Stimulated activated naive B cell treated with anti-CD40 and anti-IgM and Interleukin-4, amounts not matched to agents 10 μg/mL and 1 μg/mL and 100 μg/mL, for 72 hours (primary cell): ENCODE results near the gene MRPL36.
A peak's percentile ranks its signal among the peaks of the same experiment; 100 is the strongest.

Source experiments
- ATAC-seq, 2 donors: fragments of 150-1000 bp; cut with Tn5 transposase; replicated peaks; 2 replicates each; pipeline ENCODE4 v1.10.0; 2021; ENCODE audit warnings: moderate library complexity in 1 of 2
- DNase-seq: peaks from one replicate; pipeline ENCODE4 v3.0.0; 2021
- H3K27ac Mint-ChIP-seq: one replicate; pipeline ENCODE4 v1.8.0; 2022; ENCODE audit warnings: mild to moderate bottlenecking, mixed read lengths
- H3K27me3 Mint-ChIP-seq, 2 donors: one replicate each; pipeline ENCODE4 v1.8.0; 2022; ENCODE audit warnings: mixed read lengths in 2 of 2
- H3K36me3 Mint-ChIP-seq, 2 donors: one replicate each; pipeline ENCODE4 v1.8.0; 2022; ENCODE audit warnings: mixed read lengths in 2 of 2, mild to moderate bottlenecking in 1 of 2
- H3K4me1 Mint-ChIP-seq, 2 donors: one replicate each; pipeline ENCODE4 v1.8.0; 2022; ENCODE audit warnings: mixed read lengths in 2 of 2, mild to moderate bottlenecking in 1 of 2
- H3K4me3 Mint-ChIP-seq, 2 donors: one replicate each; pipeline ENCODE4 v1.8.0; 2022; ENCODE audit warnings: mild to moderate bottlenecking in 2 of 2, mixed read lengths in 2 of 2, moderate library complexity in 1 of 2
- H3K9me3 Mint-ChIP-seq, 2 donors: one replicate each; pipeline ENCODE4 v1.8.0; 2022; ENCODE audit warnings: mixed read lengths in 2 of 2, mild to moderate bottlenecking in 1 of 2

MRPL36 gene

DNA sequence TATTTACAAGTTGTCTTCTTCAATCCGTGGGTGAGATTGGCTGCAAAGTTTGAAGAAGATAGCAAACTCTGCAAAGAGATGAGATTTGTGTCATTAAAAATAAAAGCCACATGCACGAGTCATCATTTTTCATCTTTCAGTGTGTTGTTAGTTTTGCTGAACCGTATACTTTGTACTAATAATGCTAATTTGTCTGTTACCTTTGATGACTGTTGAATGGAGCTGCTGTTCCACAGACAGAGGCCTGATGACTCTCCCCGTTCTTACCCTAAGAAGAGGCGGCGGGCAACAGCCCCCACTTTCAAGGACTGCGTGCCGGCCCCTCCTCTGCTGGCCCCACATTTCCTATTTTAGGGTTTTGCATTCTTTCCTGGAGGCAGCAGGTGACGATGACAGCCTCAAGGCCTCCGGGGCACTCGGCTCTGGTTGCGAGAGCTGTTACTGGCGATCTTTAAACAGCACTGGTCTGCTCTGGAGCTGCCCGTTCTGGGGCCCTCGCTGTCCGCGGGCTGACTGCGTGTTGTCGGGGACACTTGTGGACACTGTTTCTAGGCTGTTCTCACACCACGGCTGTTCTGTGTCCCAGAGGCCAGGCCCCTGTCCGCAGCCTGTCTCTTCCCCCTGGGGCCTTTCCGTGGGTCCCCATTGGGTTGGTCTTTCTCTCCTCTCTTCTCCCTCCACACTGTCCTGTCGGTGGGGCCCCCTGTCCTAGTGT lies 36.7 kb upstream of the MRPL36 start:
- H3K27me3 Mint-ChIP-seq = peaks cover 29 to 30% of the 10 kb centered on the region in 2 donors
- ATAC-seq = no peak
- H3K4me3 Mint-ChIP-seq = no peak overlapping the region

DNA sequence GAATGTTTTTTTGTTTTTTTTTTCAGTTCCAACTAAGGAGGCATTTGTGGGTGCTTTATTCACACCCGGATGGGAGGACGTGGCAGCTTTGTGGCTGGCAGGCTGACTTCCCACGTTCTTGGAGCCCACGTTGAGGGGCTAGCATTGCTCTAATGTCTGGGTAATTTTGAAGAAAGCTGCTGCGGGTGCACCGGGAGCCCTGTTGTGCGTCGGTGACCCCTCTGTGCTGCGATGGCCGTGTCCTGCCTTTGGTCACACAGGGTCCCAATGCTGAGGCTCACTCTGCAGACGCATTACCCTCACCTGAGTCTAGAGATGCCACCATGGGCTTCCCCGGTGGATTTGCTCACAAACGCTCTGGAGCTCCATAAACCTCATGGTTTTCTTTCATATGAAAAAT lies 35.8 kb upstream of the MRPL36 start:
- peaks cover 25 to 27% of the 10 kb centered on the region in 2 donors for H3K27me3 Mint-ChIP-seq
- DNase-seq (no peak), ATAC-seq (no peak)
- H3K27ac Mint-ChIP-seq = no peak overlapping the region
- no peaks in the 10 kb centered on the region for H3K4me1 Mint-ChIP-seq
- peaks cover 5 to 6% of the 10 kb centered on the region in 2 donors for H3K36me3 Mint-ChIP-seq
- no peaks in the 10 kb centered on the region for H3K9me3 Mint-ChIP-seq
- no peak overlapping the region for H3K4me3 Mint-ChIP-seq

More for the DNA sequence above, 36.7 kb upstream of the MRPL36 start:
- no peaks in the 10 kb centered on the region for H3K9me3 Mint-ChIP-seq
- no peaks in the 10 kb centered on the region for H3K4me1 Mint-ChIP-seq
- no peak for DNase-seq
- H3K36me3 Mint-ChIP-seq = no peaks in the 10 kb centered on the region
- no peak overlapping the region for H3K27ac Mint-ChIP-seq

DNA sequence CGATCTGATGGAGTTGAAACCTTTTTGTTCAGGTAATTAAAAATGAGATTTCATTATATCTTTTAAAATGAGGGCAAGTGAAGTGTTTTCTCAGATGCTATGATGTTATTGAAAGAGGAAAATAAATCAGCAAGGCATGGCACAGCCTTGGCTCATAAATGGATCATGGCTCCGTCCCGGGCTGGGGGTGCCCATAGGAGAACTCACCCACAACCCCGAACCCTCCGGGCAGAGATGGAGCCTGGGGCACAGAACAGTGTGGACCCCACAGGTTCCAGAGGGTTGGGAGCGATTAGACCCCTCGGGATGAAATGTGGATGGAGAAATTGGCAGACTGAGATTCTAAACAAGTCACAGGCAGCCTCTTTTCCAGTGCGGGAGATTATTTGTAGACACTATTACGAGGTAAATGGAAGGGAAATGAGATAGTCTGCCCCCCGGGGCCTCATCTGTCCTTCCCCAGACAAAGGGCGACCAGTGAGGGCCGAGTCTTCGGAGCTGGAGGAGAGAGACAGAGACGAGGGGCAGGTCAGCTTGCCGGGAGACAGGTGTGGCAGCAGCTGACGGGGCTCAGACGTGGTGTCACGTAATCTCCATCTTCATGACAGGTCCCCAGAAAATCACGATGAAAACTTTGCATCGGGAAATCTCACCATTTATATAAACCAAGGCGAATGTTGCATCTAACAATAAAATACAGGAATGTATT lies 35.2 kb upstream of the MRPL36 start:
- H3K27ac Mint-ChIP-seq = no peak overlapping the region
- DNase-seq (no peak), ATAC-seq (no peak)
- H3K27me3 Mint-ChIP-seq = peaks cover 19 to 22% of the 10 kb centered on the region in 2 donors
- H3K9me3 Mint-ChIP-seq = no peaks in the 10 kb centered on the region
- H3K4me3 Mint-ChIP-seq = no peak overlapping the region
- peaks cover 5 to 6% of the 10 kb centered on the region in 2 donors for H3K36me3 Mint-ChIP-seq
- no peaks in the 10 kb centered on the region for H3K4me1 Mint-ChIP-seq

DNA sequence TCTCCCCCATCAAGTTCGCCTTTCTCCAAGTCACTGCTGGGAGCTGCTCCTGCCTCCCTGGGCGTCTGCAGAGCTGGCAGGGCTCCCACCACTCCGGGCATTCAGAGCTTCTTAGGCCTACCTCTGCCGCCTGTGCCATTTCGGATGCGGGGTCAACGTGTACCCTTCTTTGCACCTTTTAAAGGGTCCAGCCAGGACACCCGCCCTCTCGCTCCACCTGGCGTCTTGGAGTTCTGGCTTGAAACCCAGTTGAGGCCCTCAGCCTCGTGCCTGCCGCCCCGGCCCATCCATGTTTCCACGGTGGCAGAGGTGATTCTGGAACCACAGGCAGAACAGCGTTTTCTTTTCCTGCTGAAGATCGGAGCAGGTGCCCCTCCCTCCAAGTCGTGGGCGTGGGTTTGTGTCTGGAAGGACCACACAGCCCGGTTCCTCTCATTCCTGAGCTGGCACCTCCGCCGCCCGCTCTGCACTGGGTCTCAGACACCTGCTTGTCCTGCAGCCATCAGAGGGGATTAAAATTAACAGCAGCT lies 34.5 kb upstream of the MRPL36 start:
- Mint-ChIP-seq H3K4me3 (no peak overlapping the region), H3K9me3 (no peaks in the 10 kb centered on the region), H3K36me3 (peaks cover 5 to 6% of the 10 kb centered on the region in 2 donors), H3K4me1 (no peaks in the 10 kb centered on the region), H3K27me3 (peaks cover 13 to 19% of the 10 kb centered on the region in 2 donors), H3K27ac (no peak overlapping the region)
- no peak for DNase-seq
- ATAC-seq = no peak

DNA sequence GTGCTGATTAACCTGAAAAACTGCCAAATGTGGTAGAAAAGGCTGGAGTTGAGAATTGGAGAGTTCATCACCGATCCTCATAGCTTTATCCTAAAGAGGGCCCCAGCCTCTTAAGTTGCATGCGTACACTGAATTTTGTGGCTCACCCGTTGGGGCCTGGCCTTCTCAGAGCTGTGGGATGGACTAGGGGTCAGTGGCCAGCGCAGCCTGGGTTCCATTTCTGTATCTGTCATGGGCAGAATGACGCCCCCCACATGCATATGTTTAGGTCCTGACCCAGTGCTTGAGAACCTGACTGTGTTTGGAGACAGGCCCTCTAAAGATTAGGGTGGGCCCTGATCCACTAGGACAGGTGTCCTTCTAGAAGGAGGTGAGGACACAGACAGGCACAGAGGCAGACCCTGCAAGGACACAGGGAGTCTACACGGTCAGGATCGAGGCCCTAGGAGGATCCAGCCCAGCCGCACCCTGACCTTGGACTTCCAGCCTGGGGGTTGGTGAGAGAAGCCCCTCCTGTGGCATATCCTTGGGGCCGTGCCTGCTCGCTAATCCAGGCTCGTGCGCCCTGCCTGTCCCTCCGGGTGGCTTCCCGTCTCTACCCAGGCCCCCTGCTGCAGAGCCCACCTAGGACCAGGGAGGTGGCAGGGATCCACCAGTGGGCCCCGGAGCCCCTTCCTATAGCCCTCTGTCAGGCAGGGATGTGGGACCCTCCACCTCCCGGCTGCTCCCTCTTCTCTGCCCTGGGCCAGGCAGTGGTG lies 33.8 kb upstream of the MRPL36 start:
- ATAC-seq = no peak
- no peak overlapping the region for H3K27ac Mint-ChIP-seq
- H3K9me3 Mint-ChIP-seq = no peaks in the 10 kb centered on the region
- no peak overlapping the region for H3K4me3 Mint-ChIP-seq
- H3K4me1 Mint-ChIP-seq = no peaks in the 10 kb centered on the region
- H3K27me3 Mint-ChIP-seq = peaks cover 10 to 16% of the 10 kb centered on the region in 2 donors
- H3K36me3 Mint-ChIP-seq = peaks cover 5 to 6% of the 10 kb centered on the region in 2 donors
- DNase-seq = no peak

DNA sequence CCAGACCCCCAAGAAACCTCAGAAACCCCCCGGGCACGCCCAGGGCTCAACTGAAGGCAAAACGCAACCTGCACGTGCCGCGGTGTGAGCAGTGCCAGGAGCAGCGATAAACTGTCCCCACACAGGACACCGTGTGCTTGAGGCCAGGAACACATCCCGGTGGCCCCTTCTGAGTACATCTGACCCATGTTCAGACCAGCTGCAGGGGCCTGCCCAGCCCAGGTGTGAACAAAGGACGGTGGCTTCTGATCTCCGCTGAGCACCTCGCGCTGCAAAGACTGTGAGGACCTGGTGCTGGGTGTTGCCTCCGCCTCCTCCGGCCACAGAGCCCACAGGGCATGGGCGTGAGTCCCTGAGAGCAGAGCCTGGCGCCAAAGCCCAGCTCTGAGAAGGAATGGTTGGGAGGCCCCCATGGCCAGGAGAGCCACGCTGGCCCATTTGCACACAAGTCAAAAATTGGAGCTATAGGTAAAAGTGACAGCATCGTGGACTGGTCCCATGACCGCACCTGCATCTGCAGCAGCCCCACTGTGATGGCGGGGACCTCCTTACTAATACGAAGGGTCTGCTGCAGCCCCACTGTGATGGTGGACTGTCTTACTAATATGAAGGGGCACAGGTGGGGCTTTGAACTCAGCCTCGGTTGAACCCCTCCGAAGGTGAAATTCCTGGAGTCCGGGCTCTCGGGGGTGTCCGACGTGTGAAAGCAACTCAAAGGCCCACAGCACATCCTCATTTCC lies 33.0 kb upstream of the MRPL36 start:
- ATAC-seq (no peak), DNase-seq (no peak)
- Mint-ChIP-seq H3K27me3 (peaks cover 10 to 13% of the 10 kb centered on the region in 2 donors), H3K4me3 (no peak overlapping the region), H3K36me3 (peaks cover 7% of the 10 kb centered on the region in 2 donors), H3K4me1 (no peaks in the 10 kb centered on the region), H3K27ac (no peak overlapping the region), H3K9me3 (no peaks in the 10 kb centered on the region)

DNA sequence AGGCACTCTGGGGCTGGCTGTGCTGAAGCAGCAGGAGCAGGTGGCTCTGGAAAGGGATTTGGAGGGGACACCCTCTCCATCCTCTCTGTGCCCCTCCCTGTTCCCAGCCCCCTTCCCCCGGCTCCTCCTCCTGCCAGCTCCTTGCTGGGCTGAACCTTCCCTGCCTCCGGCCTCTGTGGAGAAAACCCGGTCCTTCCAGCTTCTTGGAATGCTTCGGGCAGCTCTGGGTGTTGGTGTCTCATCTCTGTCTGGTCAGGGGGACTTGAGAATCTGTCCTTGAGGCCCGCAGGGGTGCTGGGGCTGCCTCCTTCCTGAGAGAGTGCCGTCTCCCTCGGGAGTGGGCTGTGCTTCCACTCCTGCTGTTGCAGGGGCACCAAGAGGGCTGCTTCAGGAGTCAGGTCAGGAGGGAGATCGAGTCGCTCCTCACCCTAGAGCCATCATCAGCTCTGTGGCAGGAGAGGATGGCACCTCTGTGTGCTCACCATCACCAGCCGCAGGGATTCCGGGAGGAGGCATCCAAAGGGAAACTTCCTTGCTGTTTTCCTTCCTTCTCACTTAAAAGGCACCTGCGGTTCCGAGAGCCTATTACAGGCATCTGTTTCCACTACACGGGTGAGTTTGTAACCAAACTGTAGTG lies 32.2 kb upstream of the MRPL36 start:
- DNase-seq (no peak), ATAC-seq (no peak)
- H3K27me3 Mint-ChIP-seq = peaks cover 7 to 11% of the 10 kb centered on the region in 2 donors
- H3K4me3 Mint-ChIP-seq = no peak overlapping the region
- no peaks in the 10 kb centered on the region for H3K9me3 Mint-ChIP-seq
- no peak overlapping the region for H3K27ac Mint-ChIP-seq
- peaks cover 10 to 11% of the 10 kb centered on the region in 2 donors for H3K36me3 Mint-ChIP-seq
- no peaks in the 10 kb centered on the region for H3K4me1 Mint-ChIP-seq

DNA sequence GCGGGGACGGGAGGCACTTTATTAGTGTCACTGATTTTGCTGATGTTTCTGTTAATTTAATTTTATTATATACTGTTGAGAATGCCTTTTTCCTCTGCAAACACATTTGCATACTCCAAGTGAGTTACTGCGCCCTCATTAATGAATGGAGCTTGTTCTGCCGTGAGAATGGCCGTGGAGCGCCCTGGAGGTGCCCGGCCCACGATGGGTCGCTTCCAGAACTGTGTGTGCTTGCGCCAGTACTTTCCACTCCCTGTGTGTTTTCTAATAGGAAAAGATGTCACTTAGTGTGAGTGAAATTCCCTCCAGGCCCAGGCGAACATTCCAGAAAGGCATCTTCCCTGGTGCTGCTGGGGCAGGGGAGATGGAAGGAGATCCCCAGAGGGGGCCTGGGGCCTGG lies 31.6 kb upstream of the MRPL36 start:
- H3K4me3 Mint-ChIP-seq = no peak overlapping the region
- DNase-seq (no peak), ATAC-seq (no peak)
- H3K36me3 Mint-ChIP-seq = peaks cover 10 to 11% of the 10 kb centered on the region in 2 donors
- H3K4me1 Mint-ChIP-seq = no peaks in the 10 kb centered on the region
- H3K9me3 Mint-ChIP-seq = no peaks in the 10 kb centered on the region
- H3K27me3 Mint-ChIP-seq = peaks cover 1 to 10% of the 10 kb centered on the region in 2 donors
- H3K27ac Mint-ChIP-seq = no peak overlapping the region

DNA sequence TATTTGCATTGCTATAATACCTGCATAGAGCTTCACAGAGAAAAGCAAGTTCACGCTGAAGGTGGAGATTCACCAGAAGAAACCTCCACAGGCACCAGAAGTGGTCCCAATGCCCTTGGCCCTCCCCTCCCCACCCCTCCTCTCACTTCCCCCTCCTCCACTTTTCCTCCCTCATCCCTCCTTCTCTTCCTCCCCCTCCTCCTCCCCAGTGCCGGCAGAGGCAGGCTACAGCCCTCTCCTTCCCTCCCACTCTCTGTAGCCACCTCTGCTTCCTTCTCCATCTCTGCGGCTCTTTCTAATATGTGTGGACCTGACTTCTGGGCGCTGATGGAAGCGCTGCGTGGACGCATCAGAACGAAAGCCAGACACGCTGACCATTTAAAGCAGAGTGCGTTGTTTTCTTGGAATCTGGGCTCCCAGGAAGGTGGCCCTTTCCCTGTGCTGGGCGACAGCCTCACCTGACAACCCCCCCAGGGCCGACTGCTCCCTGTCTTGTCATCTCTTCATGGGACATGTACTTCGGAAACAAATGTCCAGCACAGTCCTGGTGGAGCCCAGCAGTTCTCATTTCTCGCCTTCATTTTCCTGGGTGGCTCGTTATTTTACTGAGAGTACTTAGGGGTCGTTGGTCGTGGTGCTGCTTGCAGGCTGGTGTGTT lies 31.1 kb upstream of the MRPL36 start:
- Mint-ChIP-seq H3K27ac (no peak overlapping the region), H3K36me3 (peaks cover 12 to 14% of the 10 kb centered on the region in 2 donors), H3K4me3 (no peak overlapping the region), H3K4me1 (no peaks in the 10 kb centered on the region), H3K9me3 (no peaks in the 10 kb centered on the region), H3K27me3 (peaks cover 0 to 10% of the 10 kb centered on the region in 2 donors)
- DNase-seq (no peak), ATAC-seq (no peak)

DNA sequence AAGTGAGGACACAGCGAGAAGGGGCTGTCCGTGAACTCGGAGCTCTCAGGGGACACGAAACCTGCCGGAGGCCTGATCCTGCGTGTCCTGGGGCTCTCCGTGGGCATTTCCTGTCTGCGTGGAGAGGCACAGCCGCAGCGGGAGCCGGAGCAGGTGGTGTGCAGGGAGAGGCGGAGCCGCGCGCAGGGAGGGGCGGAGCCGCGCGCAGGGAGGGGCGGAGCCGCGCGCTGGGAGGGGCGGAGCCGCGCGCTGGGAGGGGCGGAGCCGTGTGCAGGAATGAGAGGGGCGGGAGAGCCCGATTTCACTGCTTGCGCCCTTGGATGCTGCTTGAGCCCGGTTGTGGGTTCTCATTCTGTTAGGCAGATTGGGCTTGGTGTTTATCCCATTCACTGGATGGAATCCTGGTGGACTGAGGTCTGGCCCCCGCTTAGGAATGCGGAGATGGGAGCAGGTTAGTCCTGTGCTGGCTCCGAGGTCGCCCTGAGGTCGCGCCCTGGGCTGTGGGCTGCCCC lies 28.3 kb upstream of the MRPL36 start:
- Mint-ChIP-seq H3K4me3 (no peak overlapping the region), H3K36me3 (peaks cover 24 to 28% of the 10 kb centered on the region in 2 donors), H3K9me3 (no peaks in the 10 kb centered on the region), H3K27ac (no peak overlapping the region), H3K27me3 (no peaks in the 10 kb centered on the region), H3K4me1 (no peaks in the 10 kb centered on the region)
- DNase-seq (no peak), ATAC-seq (peak in 1 of 2 donors; percentile 33)

DNA sequence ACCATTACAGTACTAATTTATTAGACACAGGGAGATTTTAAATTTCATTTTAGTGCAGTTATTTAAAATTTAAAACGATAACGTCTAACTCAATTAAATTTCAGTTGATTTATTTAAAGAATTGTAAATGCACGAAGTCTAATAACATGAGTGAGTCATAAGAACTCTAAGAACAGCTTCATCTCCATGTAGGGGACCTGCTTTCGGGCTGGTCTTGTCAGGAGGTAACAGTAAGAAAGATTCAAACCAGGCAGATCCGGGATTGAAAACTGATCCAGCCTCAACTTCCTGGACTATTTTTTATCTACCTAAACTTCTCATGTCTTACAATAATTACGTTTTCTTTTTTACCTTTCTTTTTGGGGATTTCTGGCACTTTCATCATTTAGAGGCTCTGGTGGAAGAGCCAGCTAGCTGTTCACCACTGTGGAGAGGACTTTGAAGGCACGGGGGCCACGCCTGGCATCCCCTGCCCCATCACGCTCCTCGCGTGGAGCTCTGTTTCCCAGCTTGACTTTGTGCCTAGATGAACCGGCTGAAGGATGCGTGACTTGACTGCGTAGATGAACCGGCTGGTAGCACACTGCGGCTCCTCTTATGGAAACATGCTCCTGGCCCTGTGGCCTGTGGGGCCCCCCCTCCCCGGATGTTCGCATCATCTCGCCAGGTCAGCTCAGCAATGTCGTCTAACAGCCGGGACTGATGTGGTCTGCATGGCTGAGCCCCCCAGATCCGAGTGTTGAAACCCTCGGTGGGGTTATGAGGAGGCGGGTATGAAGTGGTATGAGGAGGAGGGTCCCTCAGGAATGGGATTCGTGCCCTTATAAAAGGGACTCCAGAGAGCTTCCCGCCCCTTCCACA lies 27.6 kb upstream of the MRPL36 start:
- no peak overlapping the region for H3K4me3 Mint-ChIP-seq
- H3K27ac Mint-ChIP-seq = no peak overlapping the region
- no peaks in the 10 kb centered on the region for H3K4me1 Mint-ChIP-seq
- no peaks in the 10 kb centered on the region for H3K27me3 Mint-ChIP-seq
- no peaks in the 10 kb centered on the region for H3K9me3 Mint-ChIP-seq
- ATAC-seq (no peak), DNase-seq (no peak)
- peaks cover 24 to 32% of the 10 kb centered on the region in 2 donors for H3K36me3 Mint-ChIP-seq

DNA sequence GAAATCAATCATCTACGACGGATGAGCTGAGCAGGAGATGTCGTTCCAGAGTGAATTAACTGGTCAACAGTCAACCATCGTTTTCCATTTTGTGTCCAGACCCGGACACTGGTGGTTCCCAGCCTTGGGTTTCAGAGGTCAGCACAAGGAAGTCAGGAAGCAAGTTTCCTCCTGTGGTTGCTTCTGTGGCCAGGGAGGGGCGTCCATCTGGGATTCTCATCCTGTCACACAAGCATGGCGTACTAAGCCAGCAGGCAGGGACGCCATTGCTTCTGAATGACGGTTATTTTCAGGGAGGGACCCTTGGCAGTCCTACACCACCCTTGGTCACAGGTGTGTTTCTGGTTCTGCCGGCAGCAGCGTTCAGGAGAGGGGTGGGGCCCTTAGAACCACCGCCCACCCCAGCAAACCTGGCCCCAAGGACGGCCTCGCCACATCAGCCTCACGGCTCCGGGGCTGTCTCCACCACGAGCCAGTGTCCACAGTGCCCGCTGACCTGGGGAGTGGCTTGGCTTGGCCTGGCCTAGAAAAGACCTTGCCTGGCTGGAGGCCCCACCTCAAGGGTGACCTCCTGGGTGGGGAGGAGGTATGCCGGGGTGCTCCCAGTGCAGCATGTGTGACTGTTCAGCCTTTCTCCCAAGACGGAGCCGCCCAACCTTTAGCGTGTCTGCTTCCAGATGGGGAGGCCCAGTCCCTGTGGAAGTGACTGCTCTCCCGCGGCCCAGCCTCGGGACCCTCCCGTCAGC lies 26.8 kb upstream of the MRPL36 start:
- H3K36me3 Mint-ChIP-seq = peaks cover 31 to 41% of the 10 kb centered on the region in 2 donors
- H3K4me1 Mint-ChIP-seq = no peaks in the 10 kb centered on the region
- H3K27ac Mint-ChIP-seq = no peak overlapping the region
- ATAC-seq (no peak), DNase-seq (no peak)
- no peaks in the 10 kb centered on the region for H3K9me3 Mint-ChIP-seq
- no peak overlapping the region for H3K4me3 Mint-ChIP-seq
- no peaks in the 10 kb centered on the region for H3K27me3 Mint-ChIP-seq
